GM21423 (cell line): Measurements from ENCODE around the gene HS3ST6.
"Not testable (repeated sequence)": the region's sequence is repeated elsewhere in the genome, so short reads cannot be mapped to it uniquely, and the experiment has no call there.

Experiments used
- ATAC-seq: cut with Tn5 transposase; IDR thresholded peaks from one replicate; pipeline ENCODE4 v1.9.1; 2021; ENCODE audit warnings: mild to moderate bottlenecking, moderate library complexity; ENCODE audit not compliant: unreplicated experiment

HS3ST6 gene

GRCh38 chr16:1884155-1884760, 34.0 kb downstream of the HS3ST6 start:
- ATAC-seq, result no peak

- not testable (repeated sequence) for ATAC-seq
These were observed 37.0 kb downstream of the HS3ST6 start for GRCh38 chr16:1881172-1881571.

GRCh38 chr16:1879477-1879876, 38.7 kb downstream of the HS3ST6 start:
- ATAC-seq, result no peak

GRCh38 chr16:1878256-1878655, 40.0 kb downstream of the HS3ST6 start:
- no peak for ATAC-seq

- ATAC-seq, result no peak
These were observed 40.4 kb downstream of the HS3ST6 start for GRCh38 chr16:1877804-1878203.

GRCh38 chr16:1877089-1877488, 41.1 kb downstream of the HS3ST6 start:
- ATAC-seq, result no peak

- no peak for ATAC-seq
These were observed 41.7 kb downstream of the HS3ST6 start for GRCh38 chr16:1876468-1876867.

GRCh38 chr16:1876066-1876465, 42.1 kb downstream of the HS3ST6 start:
- not testable (repeated sequence) for ATAC-seq

GRCh38 chr16:1874854-1875253, 43.4 kb downstream of the HS3ST6 start:
- ATAC-seq, result no peak

GRCh38 chr16:1871974-1872635, 46.1 kb downstream of the HS3ST6 start, which contains the start of gene MEIOB:
Gene MEIOB (minus strand): TSS chr16:1872164. CDS start chr16:1868175, 3,989 bp downstream.
- no peak for ATAC-seq

- ATAC-seq, result no peak
These were observed 47.7 kb downstream of the HS3ST6 start for GRCh38 chr16:1870365-1871082.

- ATAC-seq, result no peak
These were observed 52.1 kb downstream of the HS3ST6 start for GRCh38 chr16:1865902-1866690.

GRCh38 chr16:1863681-1864460, 54.3 kb downstream of the HS3ST6 start:
- ATAC-seq, result no peak

- ATAC-seq, result no peak
These were observed 55.8 kb downstream of the HS3ST6 start for GRCh38 chr16:1862394-1862793.

- ATAC-seq, result no peak
These were observed 56.5 kb downstream of the HS3ST6 start for GRCh38 chr16:1861730-1862129.
